GM15510 (cell line): ENCODE results near the gene GFOD2.

Source experiments
- POLR2A ChIP-seq: IDR thresholded peaks from 3 replicates; pipeline ENCODE4 v1.6.1; 2011; ENCODE audit warnings: borderline replicate concordance; ENCODE audit not compliant: insufficient read length; ENCODE audit errors: extremely low read depth

The GFOD2 gene

DNA sequence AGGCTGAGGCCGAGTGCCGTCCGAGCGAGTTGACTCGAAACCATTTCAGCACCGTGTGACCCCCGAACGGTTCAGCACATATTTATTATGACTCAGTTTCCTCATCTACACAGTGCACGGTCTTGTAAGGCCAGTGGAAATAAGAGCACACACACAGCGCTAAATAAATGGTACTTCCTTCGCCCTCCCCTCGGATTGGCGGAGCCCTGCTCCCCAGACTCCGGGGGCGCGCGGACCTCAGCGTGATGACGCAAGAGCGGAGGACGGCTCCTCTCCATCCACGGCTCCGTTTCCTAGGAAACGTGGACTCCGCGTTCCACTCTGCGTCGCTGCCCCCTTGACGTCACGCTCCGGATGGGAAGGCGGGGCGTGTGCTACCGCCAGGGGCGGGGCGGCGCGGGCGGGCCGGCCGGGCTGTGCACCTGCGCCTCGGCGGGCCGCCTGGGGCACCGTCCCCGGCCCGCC, 58.5 kb downstream of the GFOD2 start, which contains the start of gene PARD6A:
Gene PARD6A, plus strand, starts transcription at position 397 of the 465 bp plus-strand sequence. CDS start 79 bp downstream, outside the sequence.
- no peak for TF ChIP-seq POLR2A

DNA sequence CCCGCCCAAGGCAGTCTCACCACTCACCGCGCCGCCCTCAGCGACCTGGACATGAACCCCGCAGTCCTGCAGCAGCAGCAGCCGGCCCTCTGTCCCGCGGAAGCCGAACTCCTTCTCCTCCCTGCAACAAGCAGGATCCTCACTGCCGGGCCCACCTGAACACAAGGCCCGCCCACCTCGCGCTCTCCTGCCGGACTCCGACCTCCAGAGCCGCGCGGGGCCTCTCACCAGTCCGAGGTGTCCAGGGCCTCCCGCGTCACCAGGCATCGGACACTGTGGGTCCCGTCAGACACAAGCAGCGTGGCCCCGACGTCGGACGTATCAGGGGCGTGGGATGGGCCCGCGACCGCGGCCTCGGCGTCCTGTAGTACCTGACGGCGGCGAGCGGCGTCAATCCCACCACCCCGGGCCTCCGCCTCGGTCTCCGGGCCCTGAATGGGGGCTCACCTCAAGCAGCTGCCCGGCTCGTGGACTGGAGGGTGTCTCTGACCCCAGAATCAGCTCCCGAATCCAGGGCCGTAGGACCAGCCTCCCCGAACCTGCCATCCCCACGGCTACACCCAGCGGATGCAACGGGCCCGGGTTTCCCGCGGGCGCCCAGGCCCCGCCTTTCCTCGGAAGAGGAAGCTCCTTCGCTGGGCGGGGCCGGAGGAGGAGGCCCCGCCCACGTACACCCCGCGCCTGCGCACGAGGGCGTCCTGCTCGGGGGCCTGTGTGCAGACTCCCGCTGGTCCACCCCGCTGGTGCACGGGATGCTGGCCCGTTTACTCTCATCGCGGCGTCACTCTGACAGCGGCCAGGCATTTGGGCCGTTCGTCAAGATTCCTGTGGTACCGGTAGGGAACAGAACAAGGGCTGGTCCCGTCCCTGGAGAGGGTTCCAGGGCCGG, 59.2 kb downstream of the GFOD2 start, which contains the start of gene ACD:
Gene ACD, minus strand, starts transcription at position 586 of the 889 bp plus-strand sequence. Its CDS starts 40 bp downstream, at position 546.
- peak; percentile 92 for TF ChIP-seq POLR2A

DNA sequence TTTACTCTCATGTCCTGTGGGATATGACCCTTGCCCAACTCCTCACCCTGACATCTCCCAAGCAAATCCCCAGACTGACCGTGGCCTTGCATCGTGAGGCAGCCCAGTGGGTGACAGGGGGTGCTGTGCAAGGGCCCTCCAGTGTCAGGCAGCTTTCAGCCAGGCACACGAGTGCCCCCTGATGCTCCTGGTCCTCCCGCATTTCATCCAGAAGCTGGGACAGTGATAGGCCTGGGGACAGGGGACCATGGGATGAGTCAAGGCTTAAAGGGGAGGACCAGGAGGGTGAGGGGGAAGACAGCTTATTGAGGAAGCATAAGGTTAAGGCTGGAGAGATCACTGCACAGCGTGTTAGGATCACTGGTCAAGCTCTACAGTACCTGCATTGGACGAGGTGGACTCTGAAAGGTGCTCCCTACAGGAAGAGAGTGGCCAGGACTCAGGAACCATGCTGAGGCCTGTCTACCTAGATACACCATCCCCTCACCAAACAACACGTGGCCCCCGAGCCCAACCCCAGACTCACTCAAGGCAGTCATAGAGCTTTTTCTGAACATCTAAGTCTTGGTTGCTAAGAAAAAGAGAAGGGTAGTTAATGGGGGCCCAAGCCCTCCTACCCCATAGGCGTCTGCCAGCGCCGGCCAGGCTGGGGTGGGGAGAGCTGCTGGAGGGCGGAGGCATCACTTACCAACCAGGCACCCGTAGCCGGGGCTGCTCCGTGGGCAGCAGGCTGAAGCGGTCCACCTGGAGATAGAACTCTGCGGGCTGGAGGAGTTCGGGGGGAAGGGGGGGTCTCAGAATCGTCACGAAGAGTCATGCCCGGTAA, 60.1 kb downstream of the GFOD2 start:
- no peak for TF ChIP-seq POLR2A

DNA sequence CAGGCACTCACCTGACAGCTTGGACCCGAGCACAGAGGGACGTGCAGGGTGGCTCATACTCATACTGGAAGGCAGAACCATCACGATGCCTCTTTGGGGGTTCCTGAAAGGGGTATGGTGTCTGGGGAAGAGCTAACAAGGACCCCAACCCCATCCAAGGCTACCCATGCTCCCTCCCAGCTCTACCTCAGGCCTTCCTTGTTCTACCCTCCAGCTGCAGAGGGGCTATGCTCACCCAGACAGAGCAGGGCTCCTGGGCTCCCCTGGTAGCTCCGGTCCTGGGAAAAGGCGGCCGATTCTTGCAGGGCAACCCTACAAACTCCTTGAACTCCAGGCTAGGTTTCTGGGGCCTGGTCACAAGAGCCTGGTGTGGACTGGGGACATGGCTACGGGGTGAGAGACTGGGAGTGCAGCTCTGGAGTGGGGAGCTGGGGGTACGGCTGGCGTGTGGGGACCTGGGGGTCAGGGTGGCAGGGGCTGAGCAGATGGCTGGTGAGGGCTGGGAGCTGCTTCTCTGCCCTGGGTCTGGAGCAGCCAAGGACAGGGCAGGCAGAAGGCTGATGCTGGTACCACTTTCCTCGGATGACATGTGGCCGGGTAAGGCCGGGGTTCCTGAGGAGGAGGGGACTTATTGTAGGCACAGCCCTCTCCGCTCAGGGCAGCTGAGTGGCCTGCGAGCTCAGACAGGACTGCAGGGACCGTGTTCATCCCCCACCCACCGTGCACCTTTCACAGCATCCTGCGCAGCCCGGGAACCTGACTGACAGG, 61.2 kb downstream of the GFOD2 start:
- TF ChIP-seq POLR2A, result no peak

- TF ChIP-seq POLR2A, result no peak
Observed at GRCh38 chr16:67657017-67657608, 62.0 kb downstream of the GFOD2 start.

- no peak for TF ChIP-seq POLR2A
Observed at GRCh38 chr16:67656344-67657016, 62.6 kb downstream of the GFOD2 start.

DNA sequence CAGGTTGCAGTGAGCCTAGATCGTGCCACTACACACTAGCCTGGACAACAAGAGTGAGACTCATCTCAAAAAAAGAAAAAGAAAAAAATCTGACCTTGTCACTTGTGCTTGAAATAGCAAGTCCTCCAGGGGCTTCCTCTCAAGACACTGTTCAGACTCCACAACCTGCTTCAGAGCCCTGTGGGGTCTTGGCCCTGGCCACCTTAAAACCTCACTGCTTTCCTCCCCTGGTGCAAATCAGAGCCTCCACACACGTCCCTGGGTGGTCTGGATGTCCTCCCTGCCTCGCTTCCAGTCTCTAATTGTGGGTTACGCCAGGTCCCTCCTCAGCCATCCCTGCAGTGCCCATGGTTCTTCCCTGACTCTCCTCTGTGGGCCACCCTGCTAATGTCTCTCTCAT, 63.8 kb downstream of the GFOD2 start:
- no peak for TF ChIP-seq POLR2A

DNA sequence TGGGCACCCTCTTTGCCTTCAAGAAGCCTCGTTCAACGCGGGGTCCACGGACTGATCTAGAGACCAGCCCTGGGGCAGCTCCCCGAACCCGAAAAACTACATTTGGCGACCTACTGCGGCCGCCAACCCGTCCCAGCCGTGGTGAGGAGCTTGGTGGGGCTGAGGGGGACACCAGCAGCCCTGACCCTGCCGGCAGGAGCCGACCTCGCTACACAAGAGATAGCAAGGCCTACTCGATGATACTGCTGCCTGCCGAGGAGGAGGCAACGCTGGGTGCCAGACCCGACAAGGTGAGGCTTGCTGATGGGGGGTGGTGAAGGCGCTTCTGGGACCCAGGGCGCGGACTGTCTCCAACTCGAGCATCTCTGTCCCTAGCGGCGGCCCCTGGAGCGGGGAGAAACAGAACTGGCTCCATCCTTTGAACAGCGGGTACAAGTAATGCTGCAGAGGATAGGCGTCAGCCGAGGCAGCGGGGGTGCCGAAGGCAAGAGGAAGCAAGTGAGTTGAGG, 64.7 kb downstream of the GFOD2 start:
- TF ChIP-seq POLR2A, result no peak

DNA sequence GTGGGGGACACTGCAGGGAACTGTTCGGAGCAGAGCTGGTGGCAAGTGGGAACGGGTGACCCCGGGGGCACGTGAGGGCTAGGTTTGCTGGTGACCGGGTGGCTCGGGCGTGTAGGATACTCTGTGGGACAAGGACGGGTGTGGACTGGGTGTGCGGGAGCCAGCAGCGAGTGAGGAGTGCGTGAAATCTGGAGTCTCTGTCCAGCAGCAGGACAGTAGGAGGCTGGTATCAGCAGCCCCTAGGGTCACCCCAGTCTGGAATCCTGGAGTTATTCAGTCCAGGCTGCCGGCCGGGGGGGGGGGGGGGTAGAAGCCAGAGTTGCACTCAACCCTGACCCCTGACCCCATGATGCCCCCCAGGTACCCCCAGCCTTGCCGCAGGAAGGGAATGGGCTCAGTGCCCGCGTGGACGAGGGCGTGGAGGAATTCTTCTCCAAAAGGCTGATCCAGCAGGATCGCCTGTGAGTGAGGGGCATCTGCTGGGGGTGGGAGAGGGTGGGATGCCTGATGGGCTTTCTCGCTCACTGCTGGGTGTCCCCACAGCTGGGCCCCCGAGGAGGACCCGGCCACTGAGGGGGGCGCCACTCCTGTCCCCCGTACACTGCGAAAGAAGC, 65.2 kb downstream of the GFOD2 start:
- no peak for TF ChIP-seq POLR2A

DNA sequence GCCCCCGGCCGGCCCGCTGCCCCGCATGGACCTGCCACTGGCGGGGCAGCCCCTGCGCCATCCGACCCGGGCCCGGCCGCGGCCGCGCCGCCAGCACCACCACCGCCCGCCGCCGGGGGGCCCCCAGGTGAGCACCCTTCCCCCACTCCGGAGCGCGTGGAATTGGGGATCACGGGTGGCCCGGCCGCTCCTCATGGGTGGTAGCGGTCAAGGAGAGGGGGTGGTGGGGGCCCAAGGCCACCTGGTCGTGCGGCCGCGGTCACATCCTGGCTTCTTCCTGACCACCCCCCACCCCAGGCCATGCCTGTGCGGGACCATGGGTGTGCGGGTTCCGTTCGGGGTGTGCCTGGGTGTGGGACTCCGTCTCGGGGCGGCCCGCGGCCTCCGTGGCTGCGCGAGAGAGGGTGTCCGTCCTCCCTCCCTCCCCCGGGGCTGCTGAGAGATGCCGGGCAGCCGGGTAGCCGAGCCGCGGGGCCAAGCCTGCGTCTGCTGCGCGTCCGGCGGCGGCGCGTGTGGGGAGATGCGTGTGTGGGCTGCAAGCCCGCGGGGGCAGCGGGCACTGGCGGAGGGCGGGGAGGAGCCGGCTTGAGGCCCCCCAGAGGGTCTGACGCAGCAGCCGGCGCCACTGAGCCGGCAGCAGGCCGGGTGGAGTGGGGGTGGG, 65.9 kb downstream of the GFOD2 start:
- no peak for TF ChIP-seq POLR2A

DNA sequence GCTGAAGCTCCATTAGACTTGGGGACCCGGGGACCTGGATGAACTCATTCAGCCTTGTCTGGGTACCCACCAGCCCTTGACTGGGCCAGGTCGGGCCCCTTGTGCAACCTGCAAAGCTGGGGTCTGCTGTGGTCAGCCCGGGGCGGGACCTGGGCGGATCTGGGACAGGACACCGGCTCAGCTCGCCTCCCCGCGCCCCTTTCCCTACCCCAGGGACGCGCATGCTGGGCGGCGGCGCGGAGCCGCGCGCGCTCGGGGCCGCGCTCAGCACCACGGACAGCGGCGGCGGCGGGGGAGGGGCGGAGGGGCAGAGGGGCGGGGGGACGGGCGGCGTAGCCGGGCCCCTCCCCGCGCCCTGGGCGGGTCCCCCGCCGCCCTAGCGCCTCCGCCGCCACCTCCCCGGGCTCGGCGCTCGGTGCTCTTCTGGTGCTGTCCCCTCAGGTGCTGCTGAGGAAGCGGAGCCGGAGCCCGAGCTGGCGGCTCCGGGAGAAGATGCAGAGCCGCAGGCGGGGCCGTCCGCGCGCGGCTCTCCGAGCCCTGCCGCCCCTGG, 66.5 kb downstream of the GFOD2 start:
- no peak for TF ChIP-seq POLR2A

DNA sequence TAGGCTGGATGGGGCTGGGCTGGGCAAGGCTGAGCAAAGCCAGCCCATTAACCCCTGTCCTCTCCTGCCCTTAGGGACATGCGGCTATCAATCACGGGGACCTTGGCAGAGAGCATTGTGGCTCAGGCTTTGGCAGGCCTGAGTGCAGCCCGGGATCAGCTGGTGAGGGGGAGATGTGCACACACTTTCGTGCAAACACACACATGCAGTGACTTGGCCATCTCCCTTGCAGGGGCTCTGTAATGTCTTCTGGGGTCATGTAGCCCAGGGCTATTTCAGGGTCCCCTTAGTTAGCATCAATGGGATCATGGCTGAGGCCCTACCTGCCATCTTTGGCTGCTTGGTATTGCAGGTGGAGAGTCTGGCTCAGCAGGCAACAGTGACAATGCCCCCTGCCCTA, 67.3 kb downstream of the GFOD2 start:
- TF ChIP-seq POLR2A, result no peak
